Keratinocyte (primary cell): ENCODE data around the gene EIF5B. TPM values are rescaled to one million over a fixed set of nuclear protein-coding genes. Genes with fewer than 3 reads are reported as not detected.

Experiments used
- DNase-seq: peaks from one replicate; pipeline ENCODE4 v3.0.0-alpha.2; 2011; ENCODE audit warnings: low read depth, missing footprints, low spot score
- FAIRE-seq: peaks from 2 replicates; lab custom pipeline; 2011; peaks lifted over from hg19 to GRCh38; lab: Jason Lieb, UNC
- H2AFZ ChIP-seq: 2 replicates; pipeline ENCODE4 v1.6.0; 2012; ENCODE audit warnings: low read length, control low read depth, inconsistent platforms; ENCODE audit not compliant: control insufficient read depth
- H3K27ac ChIP-seq: 2 replicates; pipeline ENCODE4 v1.5.1; 2011; ENCODE audit warnings: low read length; ENCODE audit not compliant: control insufficient read depth, insufficient read depth
- H3K27me3 ChIP-seq: 3 replicates; pipeline ENCODE4 v1.6.0; 2011; ENCODE audit warnings: low read length; ENCODE audit not compliant: control insufficient read depth, insufficient read depth; ENCODE audit errors: extremely low read depth
- H3K36me3 ChIP-seq, 2 experiments: 2 replicates in 1 of 2; 3 replicates in 1 of 2; pipeline ENCODE4 v1.5.1; 2011; ENCODE audit warnings: low read length in 2 of 2, mild to moderate bottlenecking in 1 of 2; ENCODE audit not compliant: control insufficient read depth in 2 of 2, insufficient read depth in 2 of 2; ENCODE audit errors: extremely low read depth in 1 of 2
- H3K4me1 ChIP-seq: 3 replicates; pipeline ENCODE4 v1.5.1; 2011; ENCODE audit warnings: low read length; ENCODE audit not compliant: control insufficient read depth, insufficient read depth; ENCODE audit errors: extremely low read depth
- H3K4me2 ChIP-seq: 3 replicates; pipeline ENCODE4 v1.6.0; 2011; ENCODE audit warnings: low read depth, low read length; ENCODE audit not compliant: control insufficient read depth, insufficient read depth; ENCODE audit errors: extremely low read depth
- H3K4me3 ChIP-seq, 3 experiments: fragments of 200-600 bp in 1 of 3; sonication (generic) in 1 of 3; 2 replicates in 2 of 3; 3 replicates in 1 of 3; pipeline ENCODE4 v1.5.1; 2011 to 2016; ENCODE audit warnings: low read length in 3 of 3, mild to moderate bottlenecking in 3 of 3, control low read depth in 2 of 3, inconsistent platforms in 1 of 3, low read depth in 1 of 3, mixed read lengths in 1 of 3, mixed run types in 1 of 3, moderate library complexity in 1 of 3; ENCODE audit not compliant: control insufficient read depth in 2 of 3, insufficient read depth in 2 of 3; ENCODE audit errors: extremely low read depth in 1 of 3
- H3K79me2 ChIP-seq: 2 replicates; pipeline ENCODE4 v1.6.0; 2012; ENCODE audit warnings: low read length; ENCODE audit not compliant: control insufficient read depth, insufficient read depth
- H3K9ac ChIP-seq: 3 replicates; pipeline ENCODE4 v1.6.0; 2011; ENCODE audit warnings: low read length; ENCODE audit not compliant: control insufficient read depth, insufficient read depth; ENCODE audit errors: extremely low read depth
- H3K9me1 ChIP-seq: 3 replicates; pipeline ENCODE4 v1.6.0; 2011; ENCODE audit warnings: low read length; ENCODE audit not compliant: control insufficient read depth, insufficient read depth; ENCODE audit errors: extremely low read depth
- H3K9me3 ChIP-seq: 2 replicates; pipeline ENCODE4 v1.5.1; 2012; ENCODE audit warnings: low read depth, low read length; ENCODE audit not compliant: control insufficient read depth
- H4K20me1 ChIP-seq: 3 replicates; pipeline ENCODE4 v1.6.0; 2011; ENCODE audit warnings: low read length; ENCODE audit not compliant: control insufficient read depth, insufficient read depth; ENCODE audit errors: extremely low read depth
- CTCF ChIP-seq, 3 experiments: IDR thresholded peaks in 1 of 3; conservative IDR thresholded peaks in 1 of 3; optimal IDR thresholded peaks in 1 of 3; 2 replicates in 2 of 3; 3 replicates in 1 of 3; pipeline versions ENCODE3 to v1.5.1; 2011; ENCODE audit warnings: low read length in 3 of 3, mild to moderate bottlenecking in 3 of 3, moderate library complexity in 2 of 3, control low read depth in 1 of 3, inconsistent platforms in 1 of 3; ENCODE audit not compliant: insufficient read depth in 2 of 3; ENCODE audit errors: extremely low read depth in 1 of 3
- EZH2 ChIP-seq: IDR thresholded peaks from one replicate; pipeline ENCODE4 v1.6.1; 2012; ENCODE audit warnings: inconsistent platforms, mild to moderate bottlenecking, low read length, moderate library complexity
- dilution Hi-C: fragments of 300-500 bp; cut with MboI; formaldehyde crosslinking; loops from one replicate; pipeline ENCODE4 v1.7.0; 2020; ENCODE audit warnings: low sequenced_read_pairs; ENCODE audit not compliant: extremely low pct_ligation_motif_present
- polyA plus RNA-seq, 5 experiments: library from polyadenylated mRNA; depleted of rRNA in 3 of 5; stranded (reverse) in 3 of 5; stranded (forward) in 1 of 5; unstranded in 1 of 5; fragments of >200 nt; gene quantifications; 1 replicate in 1 of 5; 2 replicates in 3 of 5; 3 replicates in 1 of 5; pipeline versions ENCODE4 v1.2.1 to v1.2.3, GENCODE V29; 2011 to 2012; ENCODE audit warnings: missing spikeins in 2 of 5, low read depth in 1 of 5, low replicate concordance in 1 of 5

EIF5B gene
- polyA plus RNA-seq, 1 donor (not counting 4 experiments of a cell fraction or from before 2014, with no cell fraction given) = 32.6 TPM

- H3K27ac ChIP-seq = no peak overlapping the region
- H3K4me2 ChIP-seq = no peak overlapping the region
- no peak overlapping the region for H3K4me3 ChIP-seq
- no peaks in the 10 kb centered on the region for H4K20me1 ChIP-seq
- H3K9me3 ChIP-seq = no peaks in the 10 kb centered on the region
- H3K79me2 ChIP-seq = peaks cover 9% of the 10 kb centered on the region
- peaks cover 10 to 30% of the 10 kb centered on the region in 2 experiments for H3K36me3 ChIP-seq
- no peak overlapping the region for H2AFZ ChIP-seq
- FAIRE-seq = no peak
- no peaks in the 10 kb centered on the region for H3K27me3 ChIP-seq
- no peaks in the 10 kb centered on the region for H3K9me1 ChIP-seq
- no peaks in the 10 kb centered on the region for H3K4me1 ChIP-seq
- dilution Hi-C loops = no loop called here
- no peak overlapping the region for H3K9ac ChIP-seq
- no peak for DNase-seq
- no peak for TF ChIP-seq EZH2
- TF ChIP-seq CTCF (optimal IDR thresholded peaks at IDR 0.05 in 1 of 3, IDR thresholded peaks at IDR 0.05 in 1 of 3, conservative IDR thresholded peaks at IDR 0.05 in 1 of 3; ENCODE audit: extremely low read depth in 1 of 3, insufficient read depth in 2 of 3, low read length in 3 of 3) = no peak
These were observed 52.8 kb downstream of the EIF5B start for GRCh38 chr2:99389946-99390345.

- Histone ChIP-seq H3K36me3 (peaks cover 27 to 40% of the 10 kb centered on the region in 2 experiments), H4K20me1 (no peaks in the 10 kb centered on the region), H3K4me2 (no peak overlapping the region), H3K9ac (no peak overlapping the region), H3K9me3 (no peaks in the 10 kb centered on the region), H3K27ac (no peak overlapping the region), H2AFZ (no peak overlapping the region), H3K4me1 (no peaks in the 10 kb centered on the region), H3K9me1 (no peaks in the 10 kb centered on the region), H3K4me3 (no peak overlapping the region), H3K79me2 (no peaks in the 10 kb centered on the region), H3K27me3 (no peaks in the 10 kb centered on the region)
- DNase-seq = no peak
- TF ChIP-seq CTCF (optimal IDR thresholded peaks at IDR 0.05 in 1 of 3, IDR thresholded peaks at IDR 0.05 in 1 of 3, conservative IDR thresholded peaks at IDR 0.05 in 1 of 3; ENCODE audit: extremely low read depth in 1 of 3, insufficient read depth in 2 of 3, low read length in 3 of 3) (no peak), EZH2 (no peak)
- no peak for FAIRE-seq
- dilution Hi-C loops = no loop called here
These were observed 58.5 kb downstream of the EIF5B start for GRCh38 chr2:99395589-99396130.
